Breast epithelium (tissue), 3 donors: ENCODE data around the gene CDC42SE2.

ENCODE experiments used
- POLR2A ChIP-seq: fragments of 450-650 bp; IDR thresholded peaks from one replicate; pipeline ENCODE4 v1.6.1; 2016; ENCODE audit warnings: antibody characterized with exemption, mild to moderate bottlenecking, moderate library complexity
- POLR2AphosphoS5 ChIP-seq, 3 donors: sonication (generic); formaldehyde crosslinking; IDR thresholded peaks; one replicate each; pipeline ENCODE4 v1.6.1; 2017; ENCODE audit warnings: antibody characterized with exemption in 3 of 3
- TF ChIP-seq, protein P1 (sequence below), 3 donors: fragments of 450-650 bp; IDR thresholded peaks; one replicate each; pipeline ENCODE4 v1.5.1; 2016 to 2017; ENCODE audit warnings: antibody characterized with exemption in 3 of 3, mild to moderate bottlenecking in 3 of 3, moderate library complexity in 3 of 3

DNA sequence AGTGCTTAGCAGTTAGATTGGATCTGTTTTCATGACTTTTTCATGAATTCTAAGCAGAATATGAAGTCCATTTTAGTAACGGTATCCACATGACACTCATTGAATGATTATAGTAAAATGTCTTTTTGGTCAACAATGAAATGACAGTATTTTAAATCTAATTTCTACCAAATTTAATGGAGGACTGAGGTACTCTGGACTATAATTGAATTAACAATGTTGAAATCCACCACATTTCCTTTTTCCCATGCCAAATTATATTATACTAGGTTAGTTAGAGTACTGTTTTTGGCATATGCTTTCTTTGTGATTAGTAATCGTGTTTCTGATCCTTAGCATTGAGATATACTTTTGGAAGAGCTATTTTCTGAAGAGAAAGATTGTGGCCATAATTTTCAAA is 40.6 kb downstream of the CDC42SE2 start:
- TF ChIP-seq, protein P1, sequence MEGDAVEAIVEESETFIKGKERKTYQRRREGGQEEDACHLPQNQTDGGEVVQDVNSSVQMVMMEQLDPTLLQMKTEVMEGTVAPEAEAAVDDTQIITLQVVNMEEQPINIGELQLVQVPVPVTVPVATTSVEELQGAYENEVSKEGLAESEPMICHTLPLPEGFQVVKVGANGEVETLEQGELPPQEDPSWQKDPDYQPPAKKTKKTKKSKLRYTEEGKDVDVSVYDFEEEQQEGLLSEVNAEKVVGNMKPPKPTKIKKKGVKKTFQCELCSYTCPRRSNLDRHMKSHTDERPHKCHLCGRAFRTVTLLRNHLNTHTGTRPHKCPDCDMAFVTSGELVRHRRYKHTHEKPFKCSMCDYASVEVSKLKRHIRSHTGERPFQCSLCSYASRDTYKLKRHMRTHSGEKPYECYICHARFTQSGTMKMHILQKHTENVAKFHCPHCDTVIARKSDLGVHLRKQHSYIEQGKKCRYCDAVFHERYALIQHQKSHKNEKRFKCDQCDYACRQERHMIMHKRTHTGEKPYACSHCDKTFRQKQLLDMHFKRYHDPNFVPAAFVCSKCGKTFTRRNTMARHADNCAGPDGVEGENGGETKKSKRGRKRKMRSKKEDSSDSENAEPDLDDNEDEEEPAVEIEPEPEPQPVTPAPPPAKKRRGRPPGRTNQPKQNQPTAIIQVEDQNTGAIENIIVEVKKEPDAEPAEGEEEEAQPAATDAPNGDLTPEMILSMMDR (IDR thresholded peaks at IDR 0.05) = no peak
- TF ChIP-seq POLR2A (no peak), POLR2AphosphoS5 (IDR thresholded peaks at IDR 0.05) (no peak)
